HepG2 (cell line): ENCODE data around the gene HECTD4. TPM values are rescaled to one million over a fixed set of nuclear protein-coding genes. Genes with fewer than 3 reads are reported as not detected.
A peak's percentile ranks its signal among the peaks of the same experiment; 100 is the strongest.

ENCODE experiments used
- ATF5 ChIP-seq: sonication (generic); formaldehyde crosslinking; IDR thresholded peaks from 2 replicates; pipeline ENCODE4 v1.4.0; 2020; ENCODE audit warnings: mild to moderate bottlenecking, low read depth, missing genetic modification reagents
- BHLHE40 ChIP-seq: IDR thresholded peaks from 2 replicates; pipeline ENCODE4 v1.6.1; 2011; ENCODE audit warnings: low read length, improper control_type of control experiment
- DMTF1 ChIP-seq: sonication (generic); formaldehyde crosslinking; IDR thresholded peaks from 2 replicates; pipeline ENCODE4 v1.4.0; 2020; ENCODE audit warnings: mild to moderate bottlenecking, missing genetic modification reagents
- GPBP1L1 ChIP-seq: sonication (generic); formaldehyde crosslinking; IDR thresholded peaks from 2 replicates; pipeline ENCODE4 v1.5.0; 2020; ENCODE audit warnings: mild to moderate bottlenecking, missing genetic modification reagents
- HNRNPL ChIP-seq: fragments of 200-400 bp; formaldehyde crosslinking; IDR thresholded peaks from 2 replicates; pipeline ENCODE4 v1.6.1; 2017; ENCODE audit warnings: mild to moderate bottlenecking, low read depth, low read length
- MAFG ChIP-seq: sonication (generic); formaldehyde crosslinking; IDR thresholded peaks from 2 replicates; pipeline ENCODE4 v1.5.1; 2020; ENCODE audit warnings: mild to moderate bottlenecking, missing genetic modification reagents
- MXI1 ChIP-seq: IDR thresholded peaks from 3 replicates; pipeline ENCODE4 v1.6.1; 2012; ENCODE audit warnings: low read depth, low read length, inconsistent platforms, borderline replicate concordance
- NR2F6 ChIP-seq, 2 experiments: IDR thresholded peaks; 2 replicates each; pipeline ENCODE4 v1.6.1; 2016; ENCODE audit warnings: antibody characterized with exemption in 1 of 2, mild to moderate bottlenecking in 1 of 2
- PBX3 ChIP-seq: sonication (generic); formaldehyde crosslinking; IDR thresholded peaks from 2 replicates; pipeline ENCODE4 v1.8.1; 2023; ENCODE audit warnings: missing genetic modification reagents, inconsistent platforms, borderline replicate concordance
- RAD21 ChIP-seq: fragments of 450-650 bp; formaldehyde crosslinking; IDR thresholded peaks from 2 replicates; pipeline ENCODE4 v1.5.0; 2020; ENCODE audit warnings: mild to moderate bottlenecking
- SP5 ChIP-seq: IDR thresholded peaks from 2 replicates; pipeline ENCODE4 v1.6.1; 2016; ENCODE audit warnings: low read depth, borderline replicate concordance
- TFAP4 ChIP-seq: sonication (generic); IDR thresholded peaks from 2 replicates; pipeline ENCODE4 v1.6.1; 2016; ENCODE audit warnings: low read depth, borderline replicate concordance
- TOPORS ChIP-seq: sonication (generic); formaldehyde crosslinking; IDR thresholded peaks from 2 replicates; pipeline ENCODE4 v1.8.0; 2023; ENCODE audit warnings: mild to moderate bottlenecking, missing genetic modification reagents
- ZBTB1 ChIP-seq: sonication (generic); formaldehyde crosslinking; IDR thresholded peaks from 2 replicates; pipeline ENCODE4 v1.4.0; 2020; ENCODE audit warnings: missing genetic modification reagents, borderline replicate concordance
- ZNF20 ChIP-seq: sonication (generic); formaldehyde crosslinking; IDR thresholded peaks from 2 replicates; pipeline ENCODE4 v1.4.0; 2020; ENCODE audit warnings: mild to moderate bottlenecking, moderate library complexity, missing genetic modification reagents
- ZNF224 ChIP-seq: sonication (generic); formaldehyde crosslinking; IDR thresholded peaks from 2 replicates; pipeline ENCODE4 v1.5.0; 2020; ENCODE audit warnings: mild to moderate bottlenecking, missing genetic modification reagents
- ZNF549 ChIP-seq: sonication (generic); formaldehyde crosslinking; IDR thresholded peaks from 2 replicates; pipeline ENCODE4 v1.5.0; 2020; ENCODE audit warnings: missing genetic modification reagents
- ZNF614 ChIP-seq: IDR thresholded peaks from 2 replicates; pipeline ENCODE4 v1.6.1; 2018; ENCODE audit warnings: missing biosample characterization, missing genetic modification reagents, inconsistent platforms, borderline replicate concordance
- ZNF616 ChIP-seq: sonication (generic); formaldehyde crosslinking; IDR thresholded peaks from 2 replicates; pipeline ENCODE4 v1.5.0; 2020; ENCODE audit warnings: low read depth, mild to moderate bottlenecking, missing genetic modification reagents
- ZNF674 ChIP-seq: sonication (generic); formaldehyde crosslinking; IDR thresholded peaks from 2 replicates; pipeline ENCODE4 v1.5.0; 2020; ENCODE audit warnings: low read depth, mild to moderate bottlenecking, missing genetic modification reagents
- ZNF780A ChIP-seq: sonication (generic); formaldehyde crosslinking; IDR thresholded peaks from 2 replicates; pipeline ENCODE4 v1.8.0; 2022; ENCODE audit warnings: mild to moderate bottlenecking, missing genetic modification reagents, moderate library complexity
- ZNF790 ChIP-seq: sonication (generic); formaldehyde crosslinking; IDR thresholded peaks from 2 replicates; pipeline ENCODE4 v1.8.0; 2022; ENCODE audit warnings: missing genetic modification reagents, mild to moderate bottlenecking, borderline replicate concordance
- ZNF841 ChIP-seq: sonication (generic); formaldehyde crosslinking; IDR thresholded peaks from 2 replicates; pipeline ENCODE4 v1.8.1; 2023; ENCODE audit warnings: missing genetic modification reagents, borderline replicate concordance
- ZSCAN21 ChIP-seq: sonication (generic); formaldehyde crosslinking; IDR thresholded peaks from 2 replicates; pipeline ENCODE4 v1.8.0; 2022; ENCODE audit warnings: mild to moderate bottlenecking, missing genetic modification reagents, moderate library complexity, borderline replicate concordance
- polyA plus RNA-seq, 8 experiments: library from polyadenylated mRNA; depleted of rRNA in 3 of 8; stranded (reverse) in 7 of 8; unstranded in 1 of 8; fragments of >200 nt; fragmentation: Illumina TruSeq in 4 of 8; extraction: Trizol in 4 of 8; gene quantifications; 2 replicates each; pipeline versions ENCODE4 v1.2.1 to v1.2.3, GENCODE V29; 2011 to 2016; ENCODE audit warnings: low read depth in 4 of 8, missing spikeins in 1 of 8, mixed read lengths in 1 of 8; ENCODE audit not compliant: insufficient read depth in 1 of 8
- total RNA-seq, 5 experiments: library from RNA; depleted of rRNA; stranded (reverse); fragments of >200 nt; fragmentation: Illumina TruSeq; extraction: Trizol; gene quantifications; 2 replicates each; pipeline ENCODE4 v1.2.3, GENCODE V29; 2016; ENCODE audit warnings: low read depth in 1 of 5

Gene HECTD4
- total and polyA plus RNA-seq, 2 of the 13 experiments (the other 11 are each of a cell fraction or from before 2014, with no cell fraction given), result 9.0 to 11.4 TPM

GRCh38 chr12:112418608-112419296 lies 36.5 kb upstream of the HECTD4 start, which contains the start of gene PTPN11 (continued):
- TF ChIP-seq PBX3 (0 out of 2 replicates have a peak, but pooled peaks have one; percentile 22), ZNF224 (peak; percentile 20; the same call in 1 of the 2 replicates), ZNF616 (peak; percentile 82; the same call in 1 of the 2 replicates), DMTF1 (CRISPR knock-in tag) (no peak), ZNF674 (no peak), ZSCAN21 (CRISPR knock-in tag) (peak; percentile 86), RAD21 (peak; percentile 46; the same call in 1 of the 2 replicates), MAFG (no peak), ZNF790 (CRISPR knock-in tag) (no peak), MXI1 (peak; percentile 83; the same call in 2 of the 3 replicates), TFAP4 (peak; percentile 36; the same call in 1 of the 2 replicates), ATF5 (CRISPR knock-in tag) (0 out of 2 replicates have a peak, but pooled peaks have one; percentile 53), BHLHE40 (no peak), ZBTB1 (no peak), GPBP1L1 (CRISPR knock-in tag) (no peak), ZNF614 (peak; percentile 67; the same call in 1 of the 2 replicates), NR2F6 (IDR thresholded peaks at IDR 0.05) (no peak), NR2F6 (CRISPR knock-in tag; IDR thresholded peaks at IDR 0.05) (peak; percentile 51; the same call in 1 of the 2 replicates), SP5 (CRISPR knock-in tag) (no peak), HNRNPL (0 out of 2 replicates have a peak, but pooled peaks have one; percentile 9), ZNF780A (CRISPR knock-in tag) (no peak), TOPORS (CRISPR knock-in tag) (no peak), ZNF841 (CRISPR knock-in tag) (no peak), ZNF549 (CRISPR knock-in tag) (no peak), ZNF20 (CRISPR knock-in tag) (no peak)
